Neural progenitor cell (in vitro differentiated cells): Measurements from ENCODE around the gene GJD4. TPM values are rescaled to one million over a fixed set of nuclear protein-coding genes. Genes with fewer than 3 reads are reported as not detected.

ENCODE experiments used
- DNase-seq: peaks from one replicate; pipeline ENCODE4 v3.0.0-alpha.2; 2016; ENCODE audit warnings: low spot score
- H2AFZ ChIP-seq: fragments of 200-600 bp; sonication (generic); replicated peaks from 2 replicates; pipeline ENCODE4 v1.6.1; 2016; ENCODE audit warnings: antibody characterized with exemption
- H3F3A ChIP-seq: fragments of 200-600 bp; sonication (generic); 2 replicates; pipeline ENCODE4 v1.6.1; 2016; ENCODE audit warnings: antibody characterized with exemption, low read depth
- H3K27ac ChIP-seq: fragments of 200-600 bp; sonication (generic); 2 replicates; pipeline ENCODE4 v1.5.1; 2016; ENCODE audit warnings: mild to moderate bottlenecking
- H3K27me3 ChIP-seq: fragments of 200-600 bp; sonication (generic); 2 replicates; pipeline ENCODE4 v1.6.1; 2016; ENCODE audit warnings: mild to moderate bottlenecking, moderate library complexity
- H3K36me3 ChIP-seq: fragments of 200-600 bp; sonication (generic); 2 replicates; pipeline ENCODE4 v1.5.1; 2016
- H3K4me1 ChIP-seq: fragments of 200-600 bp; sonication (generic); 2 replicates; pipeline ENCODE4 v1.6.1; 2016; ENCODE audit warnings: mixed run types
- H3K4me2 ChIP-seq: fragments of 200-600 bp; sonication (generic); 2 replicates; pipeline ENCODE4 v1.6.1; 2016
- H3K4me3 ChIP-seq: fragments of 200-600 bp; sonication (generic); 2 replicates; pipeline ENCODE4 v1.5.1; 2016
- H3K79me2 ChIP-seq: fragments of 200-600 bp; sonication (generic); 2 replicates; pipeline ENCODE4 v1.6.1; 2016; ENCODE audit warnings: low read depth
- H3K9ac ChIP-seq: fragments of 200-600 bp; sonication (generic); 2 replicates; pipeline ENCODE4 v1.6.1; 2016
- H3K9me3 ChIP-seq: fragments of 200-600 bp; sonication (generic); 2 replicates; pipeline ENCODE4 v1.5.1; 2016; ENCODE audit warnings: low read depth
- H4K20me1 ChIP-seq: fragments of 200-600 bp; sonication (generic); 2 replicates; pipeline ENCODE4 v1.6.1; 2016; ENCODE audit warnings: low read depth
- H3K27ac Mint-ChIP-seq: 3 replicates; pipeline ENCODE4 v1.8.0; 2021; ENCODE audit warnings: mixed read lengths
- H3K27me3 Mint-ChIP-seq: 2 replicates; pipeline ENCODE4 v1.8.0; 2022; ENCODE audit warnings: low read depth, mild to moderate bottlenecking, inconsistent platforms, moderate library complexity, mixed read lengths; ENCODE audit not compliant: insufficient read depth
- H3K36me3 Mint-ChIP-seq: 3 replicates; pipeline ENCODE4 v1.8.0; 2021; ENCODE audit warnings: mixed read lengths
- H3K4me1 Mint-ChIP-seq: 3 replicates; pipeline ENCODE4 v1.8.0; 2021; ENCODE audit warnings: mixed read lengths
- H3K4me3 Mint-ChIP-seq: 3 replicates; pipeline ENCODE4 v1.8.0; 2021; ENCODE audit warnings: mild to moderate bottlenecking, moderate library complexity, mixed read lengths
- H3K9me3 Mint-ChIP-seq: 3 replicates; pipeline ENCODE4 v1.8.0; 2020; ENCODE audit warnings: mixed read lengths
- EZH2 ChIP-seq: fragments of 200-600 bp; sonication (generic); IDR thresholded peaks from 2 replicates; pipeline ENCODE4 v1.6.1; 2017; ENCODE audit warnings: antibody characterized with exemption, mild to moderate bottlenecking, moderate library complexity
- EZH2phosphoT487 ChIP-seq: fragments of 200-600 bp; sonication (generic); IDR thresholded peaks from 2 replicates; pipeline ENCODE4 v1.6.1; 2017; ENCODE audit warnings: antibody characterized with exemption
- total RNA-seq: library from RNA; depleted of rRNA; stranded (reverse); fragments of >200 nt; gene quantifications from 2 replicates; pipeline ENCODE4 v1.2.3, GENCODE V29; 2015; ENCODE audit warnings: low replicate concordance
- TF ChIP-seq, protein P1 (sequence below): fragments of 200-600 bp; sonication (generic); IDR thresholded peaks from 2 replicates; pipeline ENCODE4 v1.5.1; 2017; ENCODE audit warnings: antibody characterized with exemption, mild to moderate bottlenecking

The GJD4 gene
- total RNA-seq, 1 donor from 2014 or later, result not detected

DNA sequence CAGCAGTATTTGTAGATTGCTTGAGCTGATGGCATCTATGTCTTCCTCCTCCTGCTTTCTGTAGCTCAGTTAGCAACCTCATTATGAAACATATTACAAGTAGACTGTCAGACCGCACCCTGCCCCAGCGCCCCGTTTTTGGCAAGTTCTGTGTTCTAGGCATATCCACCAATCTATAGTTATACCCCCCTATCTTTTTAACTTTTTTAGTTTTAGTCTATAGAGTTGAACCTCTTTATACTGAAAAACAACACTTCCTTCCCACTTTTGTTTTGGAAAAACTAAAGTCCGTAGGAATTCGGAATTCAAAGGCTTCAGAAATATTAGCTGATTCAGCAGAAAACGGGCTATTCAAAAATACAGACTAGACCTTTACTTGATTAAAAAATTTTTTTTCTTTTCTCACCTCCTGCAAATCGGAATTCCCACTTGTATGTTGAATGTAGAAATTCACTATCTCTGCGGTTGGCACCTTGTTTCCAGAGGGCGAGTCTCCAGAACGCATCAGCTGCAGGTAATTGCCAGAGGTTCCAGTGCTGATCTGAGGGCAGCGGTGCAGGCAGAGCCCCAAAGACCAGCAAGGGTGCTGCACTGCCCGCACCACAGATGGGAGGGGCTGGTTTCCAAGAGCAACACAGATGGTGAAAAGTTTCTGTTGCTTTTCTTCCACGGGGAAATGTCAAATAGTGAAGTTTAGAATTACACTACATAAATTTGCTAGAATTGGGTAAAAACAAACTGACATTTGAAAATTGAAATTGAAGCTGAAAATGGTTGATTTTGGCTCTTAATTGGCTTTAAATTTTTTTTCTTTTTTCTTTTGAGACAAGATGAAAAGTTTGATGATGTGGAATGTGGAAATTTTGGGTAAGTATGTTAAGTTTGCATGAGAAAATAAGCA is 39.2 kb downstream of the GJD4 start:
- Mint-ChIP-seq H3K4me3 (peak overlapping the region; percentile 92), H3K9me3 (no peaks in the 10 kb centered on the region), H3K36me3 (no peaks in the 10 kb centered on the region), H3K4me1 (peaks cover 16% of the 10 kb centered on the region), H3K27ac (no peak overlapping the region), H3K27me3 (peaks cover 14% of the 10 kb centered on the region)
- peaks cover 6% of the 10 kb centered on the region for H3K9me3 ChIP-seq
- peaks cover 19% of the 10 kb centered on the region for H4K20me1 ChIP-seq
- peaks cover 25% of the 10 kb centered on the region for H3K4me1 ChIP-seq
- peaks cover 14% of the 10 kb centered on the region for H3K27me3 ChIP-seq
- peak overlapping the region; percentile 94 for H3K4me3 ChIP-seq
- peak overlapping the region; percentile 94 for H3K4me2 ChIP-seq
- DNase-seq, result peak; percentile 44
- peak; percentile 0 for TF ChIP-seq EZH2phosphoT487
- TF ChIP-seq EZH2, result no peak
- TF ChIP-seq, protein P1, sequence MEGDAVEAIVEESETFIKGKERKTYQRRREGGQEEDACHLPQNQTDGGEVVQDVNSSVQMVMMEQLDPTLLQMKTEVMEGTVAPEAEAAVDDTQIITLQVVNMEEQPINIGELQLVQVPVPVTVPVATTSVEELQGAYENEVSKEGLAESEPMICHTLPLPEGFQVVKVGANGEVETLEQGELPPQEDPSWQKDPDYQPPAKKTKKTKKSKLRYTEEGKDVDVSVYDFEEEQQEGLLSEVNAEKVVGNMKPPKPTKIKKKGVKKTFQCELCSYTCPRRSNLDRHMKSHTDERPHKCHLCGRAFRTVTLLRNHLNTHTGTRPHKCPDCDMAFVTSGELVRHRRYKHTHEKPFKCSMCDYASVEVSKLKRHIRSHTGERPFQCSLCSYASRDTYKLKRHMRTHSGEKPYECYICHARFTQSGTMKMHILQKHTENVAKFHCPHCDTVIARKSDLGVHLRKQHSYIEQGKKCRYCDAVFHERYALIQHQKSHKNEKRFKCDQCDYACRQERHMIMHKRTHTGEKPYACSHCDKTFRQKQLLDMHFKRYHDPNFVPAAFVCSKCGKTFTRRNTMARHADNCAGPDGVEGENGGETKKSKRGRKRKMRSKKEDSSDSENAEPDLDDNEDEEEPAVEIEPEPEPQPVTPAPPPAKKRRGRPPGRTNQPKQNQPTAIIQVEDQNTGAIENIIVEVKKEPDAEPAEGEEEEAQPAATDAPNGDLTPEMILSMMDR, result no peak
- no peak overlapping the region for H3K27ac ChIP-seq
- no peaks in the 10 kb centered on the region for H3K36me3 ChIP-seq
- H3F3A ChIP-seq, result peaks cover 37% of the 10 kb centered on the region
- H3K9ac ChIP-seq, result no peak overlapping the region
- peaks cover 23% of the 10 kb centered on the region for H3K79me2 ChIP-seq
- no peak overlapping the region for H2AFZ ChIP-seq

DNA sequence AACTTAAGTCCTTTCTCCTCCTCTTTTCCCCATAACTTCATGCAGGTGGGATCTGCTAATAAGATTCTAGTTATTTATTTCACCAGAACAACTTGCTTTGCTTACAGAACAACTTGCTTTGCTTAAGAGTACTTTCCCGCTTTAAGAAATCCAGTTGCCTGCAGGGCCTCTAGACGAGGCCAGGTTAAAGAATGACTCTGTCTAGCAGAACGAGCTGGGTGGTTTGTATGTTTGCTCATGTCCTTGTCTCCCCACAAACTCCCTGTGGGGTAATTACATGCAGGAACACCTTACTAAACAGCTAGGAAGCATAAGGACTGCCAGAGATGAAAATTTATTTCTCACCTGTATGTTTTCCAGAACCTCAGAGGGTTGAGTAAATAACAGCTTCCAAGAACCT is 45.8 kb downstream of the GJD4 start:
- Histone ChIP-seq H3K4me2 (no peak overlapping the region), H3F3A (no peaks in the 10 kb centered on the region), H3K27me3 (no peaks in the 10 kb centered on the region), H2AFZ (no peak overlapping the region), H3K27ac (no peak overlapping the region), H3K4me1 (peaks cover 8% of the 10 kb centered on the region), H4K20me1 (no peaks in the 10 kb centered on the region), H3K36me3 (no peaks in the 10 kb centered on the region), H3K9ac (no peak overlapping the region), H3K9me3 (peaks cover 6% of the 10 kb centered on the region), H3K4me3 (no peak overlapping the region), H3K79me2 (no peaks in the 10 kb centered on the region)
- no peak for DNase-seq
- Mint-ChIP-seq H3K4me3 (no peak overlapping the region), H3K4me1 (peaks cover 4% of the 10 kb centered on the region), H3K9me3 (no peaks in the 10 kb centered on the region), H3K27me3 (peaks cover 2% of the 10 kb centered on the region), H3K27ac (no peak overlapping the region), H3K36me3 (no peaks in the 10 kb centered on the region)
- TF ChIP-seq EZH2 (no peak), EZH2phosphoT487 (no peak)
- TF ChIP-seq, protein P1, result no peak

DNA sequence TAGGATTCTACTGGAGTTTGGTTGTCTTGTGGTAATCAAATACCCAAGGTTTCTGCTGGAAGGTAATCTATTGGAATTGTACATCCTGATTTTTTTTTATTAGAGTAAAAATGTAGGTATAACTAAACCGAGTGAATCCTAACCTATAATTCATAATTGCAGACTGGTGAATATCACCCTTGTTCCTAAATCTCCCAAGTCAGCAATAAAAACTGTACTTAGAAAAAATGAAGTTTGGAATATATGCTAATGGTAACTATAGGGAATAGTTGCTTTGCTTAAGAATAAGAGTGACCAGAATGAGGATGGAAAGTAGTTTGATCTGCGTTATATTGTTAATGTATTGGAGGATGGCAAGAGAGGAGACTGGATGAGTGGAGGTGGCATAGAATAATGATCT is 47.7 kb downstream of the GJD4 start:
- Histone ChIP-seq H3K4me1 (peaks cover 8% of the 10 kb centered on the region), H3K36me3 (no peaks in the 10 kb centered on the region), H3K27ac (no peak overlapping the region), H3K4me2 (no peak overlapping the region), H3K9ac (no peak overlapping the region), H3K4me3 (no peak overlapping the region), H3F3A (no peaks in the 10 kb centered on the region), H3K79me2 (no peaks in the 10 kb centered on the region), H4K20me1 (no peaks in the 10 kb centered on the region), H3K9me3 (no peaks in the 10 kb centered on the region), H3K27me3 (no peaks in the 10 kb centered on the region), H2AFZ (no peak overlapping the region)
- Mint-ChIP-seq H3K27me3 (peaks cover 2% of the 10 kb centered on the region), H3K36me3 (no peaks in the 10 kb centered on the region), H3K4me3 (no peak overlapping the region), H3K27ac (no peak overlapping the region), H3K4me1 (peaks cover 4% of the 10 kb centered on the region), H3K9me3 (no peaks in the 10 kb centered on the region)
- DNase-seq, result no peak
- TF ChIP-seq, protein P1, result no peak
- no peak for TF ChIP-seq EZH2phosphoT487
- TF ChIP-seq EZH2, result no peak
